Liver (tissue), 9 donors: ENCODE data around the gene DHRS3. TPM values are rescaled to one million over a fixed set of nuclear protein-coding genes. Genes with fewer than 3 reads are reported as not detected.

Source experiments
- DNase-seq: peaks from one replicate; pipeline ENCODE4 v3.0.0-alpha.2; 2017; ENCODE audit warnings: low spot score
- H3K27ac ChIP-seq, 2 donors: one replicate each; pipeline ENCODE4 v1.7.0; 2013; ENCODE audit warnings: inconsistent platforms in 2 of 2, low read length in 2 of 2, control low read depth in 1 of 2, low read depth in 1 of 2, mild to moderate bottlenecking in 1 of 2
- H3K27me3 ChIP-seq, 4 donors: one replicate each; pipeline versions ENCODE4 v1.6.1 to v1.7.0; 2013; ENCODE audit warnings: low read length in 3 of 4, inconsistent platforms in 1 of 4, mild to moderate bottlenecking in 1 of 4, moderate library complexity in 1 of 4; ENCODE audit not compliant: control insufficient read depth in 4 of 4, insufficient read depth in 4 of 4
- H3K36me3 ChIP-seq, 4 donors: one replicate each; pipeline versions ENCODE4 v1.6.1 to v1.7.0; 2013; ENCODE audit warnings: low read length in 3 of 4, mild to moderate bottlenecking in 3 of 4, low read depth in 1 of 4, moderate library complexity in 1 of 4; ENCODE audit not compliant: control insufficient read depth in 4 of 4, insufficient read depth in 3 of 4
- H3K4me1 ChIP-seq, 4 donors: one replicate each; pipeline versions ENCODE4 v1.6.1 to v1.7.0; 2013; ENCODE audit warnings: low read length in 3 of 4, mild to moderate bottlenecking in 3 of 4, moderate library complexity in 1 of 4; ENCODE audit not compliant: control insufficient read depth in 4 of 4, insufficient read depth in 4 of 4
- H3K4me3 ChIP-seq, 3 donors: one replicate each; pipeline versions ENCODE4 v1.6.1 to v1.7.0; 2013; ENCODE audit warnings: low read length in 3 of 3, control low read depth in 1 of 3, low read depth in 1 of 3, mild to moderate bottlenecking in 1 of 3
- H3K9ac ChIP-seq, 2 donors: one replicate each; pipeline ENCODE4 v1.7.0; 2013; ENCODE audit warnings: low read length in 2 of 2, mild to moderate bottlenecking in 2 of 2, moderate library complexity in 2 of 2, control low read depth in 1 of 2, low read depth in 1 of 2
- H3K9me3 ChIP-seq, 4 donors: one replicate each; pipeline versions ENCODE4 v1.6.1 to v1.7.0; 2013; ENCODE audit warnings: low read length in 3 of 4; ENCODE audit not compliant: control insufficient read depth in 4 of 4
- EGR1 ChIP-seq, 2 donors: IDR thresholded peaks; 2 replicates each; pipeline ENCODE4 v1.6.1; 2016 to 2018; ENCODE audit warnings: antibody characterized with exemption in 2 of 2, low read depth in 2 of 2
- FOXA1 ChIP-seq: IDR thresholded peaks from 2 replicates; pipeline ENCODE4 v1.6.1; 2016; ENCODE audit warnings: antibody characterized with exemption
- FOXA2 ChIP-seq: IDR thresholded peaks from 2 replicates; pipeline ENCODE4 v1.6.1; 2016; ENCODE audit warnings: antibody characterized with exemption
- GABPA ChIP-seq, 2 donors: IDR thresholded peaks in 1 of 2; conservative IDR thresholded peaks in 1 of 2; 2 replicates each; pipeline ENCODE4 v1.6.1; 2016; ENCODE audit warnings: antibody characterized with exemption in 2 of 2, mild to moderate bottlenecking in 1 of 2, moderate library complexity in 1 of 2
- HNF4G ChIP-seq: IDR thresholded peaks from 2 replicates; pipeline ENCODE4 v1.6.1; 2016; ENCODE audit warnings: antibody characterized with exemption
- JUND ChIP-seq, 2 donors: IDR thresholded peaks; 2 replicates each; pipeline ENCODE4 v1.6.1; 2016; ENCODE audit warnings: antibody characterized with exemption in 2 of 2
- RAD21 ChIP-seq, 2 donors: IDR thresholded peaks; 2 replicates each; pipeline ENCODE4 v1.6.1; 2016; ENCODE audit warnings: antibody characterized with exemption in 2 of 2, mild to moderate bottlenecking in 2 of 2
- REST ChIP-seq: IDR thresholded peaks from 2 replicates; pipeline ENCODE4 v1.6.1; 2016; ENCODE audit warnings: antibody characterized with exemption, mild to moderate bottlenecking
- SP1 ChIP-seq: IDR thresholded peaks from 2 replicates; pipeline ENCODE4 v1.6.1; 2018; ENCODE audit warnings: antibody characterized with exemption, mild to moderate bottlenecking
- TAF1 ChIP-seq: conservative IDR thresholded peaks from 2 replicates; pipeline ENCODE4 v1.6.1; 2016; ENCODE audit warnings: antibody characterized with exemption, mild to moderate bottlenecking
- YY1 ChIP-seq: IDR thresholded peaks from 2 replicates; pipeline ENCODE4 v1.6.1; 2016; ENCODE audit warnings: antibody characterized with exemption, mild to moderate bottlenecking
- ZBTB33 ChIP-seq: IDR thresholded peaks from 2 replicates; pipeline ENCODE4 v1.6.1; 2016; ENCODE audit warnings: antibody characterized with exemption
- WGBS: extraction: QIAGEN DNeasy Blood & Tissue Kit; methylation state at CpG from one replicate; pipeline ENCODE4 v1.1.7; 2013; 5-methylcytosine and 5-hydroxymethylcytosine counted together
- polyA plus RNA-seq, 2 donors: library from polyadenylated mRNA; stranded (reverse) in 1 of 2; unstranded in 1 of 2; fragments of 200-250 nt in 1 of 2; fragments of >200 nt in 1 of 2; fragmentation: Nextera tagmentation in 1 of 2; extraction: Ambion mirVana in 1 of 2; gene quantifications; one replicate each; pipeline versions ENCODE4 v1.2.1 to v1.2.3, GENCODE V29; 2013 to 2015
- total RNA-seq, 2 donors: library from RNA; depleted of rRNA; stranded (reverse); fragments of >200 nt; gene quantifications; one replicate each; pipeline ENCODE4 v1.2.3, GENCODE V29; 2014
- donor health status: healthy.
- donor health status: healthy.
- donor health status: healthy.
- donor health status: healthy.
- donor health status: healthy.

DHRS3 gene
- total and polyA plus RNA-seq, 4 donors = 62.6 to 185 (median 158) TPM

- Histone ChIP-seq H3K36me3 (no peaks in the 10 kb centered on the region), H3K4me3 (no peak overlapping the region), H3K9me3 (no peaks in the 10 kb centered on the region), H3K9ac (no peak overlapping the region), H3K27ac (no peak overlapping the region), H3K4me1 (peaks cover 0 to 3% (median 0%) of the 10 kb centered on the region in 4 donors), H3K27me3 (no peaks in the 10 kb centered on the region)
- DNase-seq = no peak
- 96% methylated on average over 18 of the region's 18 CpGs for WGBS
- TF ChIP-seq EGR1 (IDR thresholded peaks at IDR 0.05; ENCODE audit: low read depth in 2 of 2) (no peak), SP1 (no peak)
Measured at GRCh38 chr1:12554521-12555305, 63.3 kb downstream of the DHRS3 start.

- no peaks in the 10 kb centered on the region for H3K27me3 ChIP-seq
- DNase-seq = no peak
- H3K36me3 ChIP-seq = no peaks in the 10 kb centered on the region
- H3K9me3 ChIP-seq = no peaks in the 10 kb centered on the region
- WGBS = 86% methylated on average over 3 of the region's 3 CpGs
- TF ChIP-seq JUND (IDR thresholded peaks at IDR 0.05) (no peak), EGR1 (IDR thresholded peaks at IDR 0.05; ENCODE audit: low read depth in 2 of 2) (no peak), RAD21 (IDR thresholded peaks at IDR 0.05) (no peak), FOXA2 (no peak), YY1 (no peak), ZBTB33 (no peak), TAF1 (no peak), REST (no peak), GABPA (IDR thresholded peaks at IDR 0.05 in 1 of 2, conservative IDR thresholded peaks at IDR 0.05 in 1 of 2) (no peak), SP1 (no peak), FOXA1 (no peak), HNF4G (no peak)
- no peak overlapping the region for H3K9ac ChIP-seq
- H3K4me1 ChIP-seq = peaks cover 0 to 5% (median 0%) of the 10 kb centered on the region in 4 donors
- no peak overlapping the region for H3K27ac ChIP-seq
- H3K4me3 ChIP-seq = no peak overlapping the region
Measured at GRCh38 chr1:12553963-12554362, 64.0 kb downstream of the DHRS3 start.
